ENCODE measurements around the gene ITGAE. TPM values are rescaled to one million over a fixed set of nuclear protein-coding genes. Genes with fewer than 3 reads are reported as not detected.

ITGAE gene
- polyA plus RNA-seq, 3 donors = 66.6 to 102 (median 78.8) TPM

- H4K20me1 ChIP-seq (ENCODE audit: insufficient read depth, low read length) = no peaks in the 10 kb centered on the region
- H3K4me3 Mint-ChIP-seq = no peak overlapping the region
- H3K4me1 Mint-ChIP-seq = no peaks in the 10 kb centered on the region
- WGBS (ENCODE audit: insufficient coverage) = 98% methylated on average over 12 of the region's 13 CpGs
- H3K27me3 Mint-ChIP-seq (ENCODE audit: low read depth in 3 of 3) = peaks cover 0 to 4% (median 1%) of the 10 kb centered on the region in 3 donors
- no peak for DNase-seq
- intact Hi-C loops (cut with micrococcal nuclease) = no loop called here
- no peak overlapping the region for H2AFZ ChIP-seq (ENCODE audit: insufficient read depth, low read depth, low read length, poor library complexity, severe bottlenecking)
- H3K27me3 ChIP-seq (ENCODE audit: control insufficient read depth in 2 of 2, insufficient read depth in 2 of 2, low read length in 2 of 2) = no peaks in the 10 kb centered on the region
- H3K4me3 ChIP-seq (replicated peaks in 1 of 3; ENCODE audit: low read depth in 2 of 3, low read length in 3 of 3) = no peak overlapping the region
- no peaks in the 10 kb centered on the region for H3K9me3 ChIP-seq (replicated peaks in 1 of 2; ENCODE audit: control insufficient read depth in 1 of 2, insufficient read depth in 1 of 2, low read length in 2 of 2)
- no peak for TF ChIP-seq CTCF (IDR thresholded peaks at IDR 0.05)
- H3K4me1 ChIP-seq (ENCODE audit: control insufficient read depth in 1 of 2, insufficient read depth in 2 of 2, low read length in 2 of 2) = no peaks in the 10 kb centered on the region
- peak overlapping the region in 4 of 7 donors; percentile 1 to 75 (median 36) for H3K27ac Mint-ChIP-seq
- no peak overlapping the region for H3K9ac ChIP-seq (ENCODE audit: insufficient read depth, low read length, poor library complexity, severe bottlenecking)
- no peak overlapping the region for H3K4me2 ChIP-seq (replicated peaks; ENCODE audit: extremely low read depth, low read length, poor library complexity, severe bottlenecking)
- H3K27ac ChIP-seq (ENCODE audit: low read depth in 1 of 2, low read length in 2 of 2) = no peak overlapping the region
- no peaks in the 10 kb centered on the region for H3K9me3 Mint-ChIP-seq
- peaks cover 87 to 98% of the 10 kb centered on the region in 2 donors for H3K36me3 ChIP-seq (replicated peaks in 1 of 2; ENCODE audit: control insufficient read depth in 1 of 2, insufficient read depth in 2 of 2, low read length in 2 of 2)
- peaks cover 84 to 95% of the 10 kb centered on the region in 2 donors for H3K36me3 Mint-ChIP-seq
- H3K79me2 ChIP-seq (ENCODE audit: insufficient read depth, low read length) = no peaks in the 10 kb centered on the region
Measured at GRCh38 chr17:3814361-3814760, 13.4 kb upstream of the ITGAE start.

GRCh38 chr17:3813171-3813570 lies 12.2 kb upstream of the ITGAE start:
- H3K9me3 ChIP-seq (replicated peaks in 1 of 2; ENCODE audit: control insufficient read depth in 1 of 2, insufficient read depth in 1 of 2, low read length in 2 of 2) = no peaks in the 10 kb centered on the region
- TF ChIP-seq CTCF (IDR thresholded peaks at IDR 0.05) = no peak
- no peaks in the 10 kb centered on the region for H4K20me1 ChIP-seq (ENCODE audit: insufficient read depth, low read length)
- H3K4me2 ChIP-seq (replicated peaks; ENCODE audit: extremely low read depth, low read length, poor library complexity, severe bottlenecking) = no peak overlapping the region
- Mint-ChIP-seq H3K4me3 (no peak overlapping the region), H3K4me1 (no peaks in the 10 kb centered on the region), H3K27me3 (ENCODE audit: low read depth in 3 of 3) (peaks cover 0 to 4% (median 1%) of the 10 kb centered on the region in 3 donors), H3K9me3 (no peaks in the 10 kb centered on the region), H3K27ac (peak overlapping the region in 2 of 7 donors; percentile 47 to 64), H3K36me3 (peaks cover 79 to 95% of the 10 kb centered on the region in 2 donors)
- H3K27ac ChIP-seq (ENCODE audit: low read depth in 1 of 2, low read length in 2 of 2) = no peak overlapping the region
- no peaks in the 10 kb centered on the region for H3K4me1 ChIP-seq (ENCODE audit: control insufficient read depth in 1 of 2, insufficient read depth in 2 of 2, low read length in 2 of 2)
- H3K9ac ChIP-seq (ENCODE audit: insufficient read depth, low read length, poor library complexity, severe bottlenecking) = no peak overlapping the region
- H3K27me3 ChIP-seq (ENCODE audit: control insufficient read depth in 2 of 2, insufficient read depth in 2 of 2, low read length in 2 of 2) = no peaks in the 10 kb centered on the region
- DNase-seq = no peak
- 97% methylated on average over 9 of the region's 15 CpGs for WGBS (ENCODE audit: insufficient coverage)
- H3K36me3 ChIP-seq (replicated peaks in 1 of 2; ENCODE audit: control insufficient read depth in 1 of 2, insufficient read depth in 2 of 2, low read length in 2 of 2) = peaks cover 86 to 98% of the 10 kb centered on the region in 2 donors
- intact Hi-C loops (cut with micrococcal nuclease) = no loop called here
- no peaks in the 10 kb centered on the region for H3K79me2 ChIP-seq (ENCODE audit: insufficient read depth, low read length)
- no peak overlapping the region for H2AFZ ChIP-seq (ENCODE audit: insufficient read depth, low read depth, low read length, poor library complexity, severe bottlenecking)
- no peak overlapping the region for H3K4me3 ChIP-seq (replicated peaks in 1 of 3; ENCODE audit: low read depth in 2 of 3, low read length in 3 of 3)
